PC-3 (cell line): ENCODE data around the gene DIP2A.

Source experiments
- CTCF ChIP-seq: fragments of 300-600 bp; sonication (generic); conservative IDR thresholded peaks from 2 replicates; pipeline ENCODE4 v1.5.1; 2017; ENCODE audit warnings: antibody characterized with exemption, low read depth, mild to moderate bottlenecking, low read length
- EZH2 ChIP-seq: fragments of 300-600 bp; sonication (generic); IDR thresholded peaks from one replicate; pipeline ENCODE4 v1.6.1; 2017; ENCODE audit warnings: antibody characterized with exemption, mild to moderate bottlenecking, low read length; ENCODE audit not compliant: unreplicated experiment
- EZH2phosphoT487 ChIP-seq: fragments of 300-600 bp; sonication (generic); IDR thresholded peaks from 2 replicates; pipeline ENCODE4 v1.6.1; 2018; ENCODE audit warnings: mild to moderate bottlenecking, antibody characterized with exemption, low read length, borderline replicate concordance

- no peak for TF ChIP-seq CTCF
- no peak for TF ChIP-seq EZH2
- TF ChIP-seq EZH2phosphoT487, result no peak
Observed at GRCh38 chr21:46516068-46516467, 57.4 kb downstream of the DIP2A start.
